ENCODE data around the gene CSRP1. TPM values are rescaled to one million over a fixed set of nuclear protein-coding genes. Genes with fewer than 3 reads are reported as not detected.

Gene CSRP1
- total and polyA plus RNA-seq, 9 of the 15 experiments (the other 6 are each of a cell fraction or from before 2014, with no cell fraction given) = 6.8 to 39.4 (median 23.7) TPM

GRCh38 chr1:201443747-201444146 lies 63.2 kb downstream of the CSRP1 start:
- Histone ChIP-seq H3K9me3 (replicated peaks; ENCODE audit: control insufficient read depth, insufficient read depth, low read depth, low read length) (no peaks in the 10 kb centered on the region), H3K27ac (ENCODE audit: extremely low read depth, low read depth, low read length) (no peak overlapping the region), H3K4me1 (replicated peaks in 1 of 2; ENCODE audit: control insufficient read depth in 2 of 2, insufficient read depth in 2 of 2, low read length in 2 of 2) (peaks cover 0 to 7% of the 10 kb centered on the region in 2 experiments; a peak in 2 of 5 replicates), H4K20me1 (replicated peaks; ENCODE audit: control insufficient read depth, insufficient read depth, low read length) (no peaks in the 10 kb centered on the region), H2AFZ (ENCODE audit: low read depth, low read length) (no peak overlapping the region), H3K9me1 (ENCODE audit: control insufficient read depth, insufficient read depth, low read length) (no peaks in the 10 kb centered on the region), H3K27me3 (ENCODE audit: control insufficient read depth in 2 of 2, insufficient read depth in 2 of 2, low read length in 2 of 2) (peaks cover 8 to 19% of the 10 kb centered on the region in 2 experiments; a peak in 4 of 5 replicates), H3K4me3 (no peak overlapping the region), H3K36me3 (ENCODE audit: control insufficient read depth, insufficient read depth, low read length) (no peaks in the 10 kb centered on the region), H3K79me2 (ENCODE audit: control insufficient read depth, insufficient read depth, low read length) (no peaks in the 10 kb centered on the region), H3K9ac (ENCODE audit: insufficient read depth in 1 of 2, low read depth in 2 of 2, low read length in 2 of 2) (no peak overlapping the region; a peak in 1 of 4 replicates), H3K4me2 (ENCODE audit: insufficient read depth, low read length) (no peak overlapping the region)
- TF ChIP-seq ZNF23 (CRISPR knock-in tag; IDR thresholded peaks at IDR 0.05) (no peak), RNF219 (CRISPR knock-in tag; IDR thresholded peaks at IDR 0.05) (no peak), MTF1 (CRISPR knock-in tag; IDR thresholded peaks at IDR 0.05; ENCODE audit: borderline replicate concordance) (no peak), SNIP1 (IDR thresholded peaks at IDR 0.05; ENCODE audit: low read depth) (no peak), PURB (CRISPR knock-in tag; IDR thresholded peaks at IDR 0.05; ENCODE audit: low read depth) (no peak), SMARCB1 (IDR thresholded peaks at IDR 0.05; ENCODE audit: insufficient read length, low read depth) (no peak), ZNF785 (CRISPR knock-in tag; IDR thresholded peaks at IDR 0.05) (no peak)
- intact Hi-C loops (cut with micrococcal nuclease) = loop anchor here (10.0 kb wide), 1 partner anchor 351 kb away; no protein-coding TSS in a partner anchor
- POLR2A ChIA-PET = interaction anchor here (0.6 kb wide), 1 partner anchor 33 kb away, joined by 3 read pairs; no protein-coding TSS in a partner anchor
- no peak for DNase-seq (ENCODE audit: extremely low read depth in 1 of 4, low spot score in 3 of 4)
- no peak for FAIRE-seq
- no peak for ATAC-seq
- CTCF ChIA-PET (ENCODE audit: low intra/inter-chr PET ratio) = interaction anchor here (8.0 kb wide), 1 partner anchor 38 kb away, joined by 90 read pairs; no protein-coding TSS in a partner anchor
- WGBS (ENCODE audit: insufficient coverage, low coverage, missing lambda C conversion rate) = 3% methylated on average over 7 of the region's 7 CpGs
- in situ Hi-C loops (cut with MboI) = no loop called here
- BruUV-seq (replicated peaks) = no TSS peak
